Erythroblast (primary cell): Measurements from ENCODE around the gene QRICH1.
"Not testable (repeated sequence)": the region's sequence is repeated elsewhere in the genome, so short reads cannot be mapped to it uniquely, and the experiment has no call there.

Experiments
- DNase-seq, 2 experiments: peaks; one replicate each; lab custom pipeline; 2025; lab: John Stamatoyannopoulos, UW
- GATA1 ChIP-seq: IDR thresholded peaks from 2 replicates; pipeline ENCODE4 v1.6.1; 2011; ENCODE audit warnings: low read depth, mild to moderate bottlenecking, control low read depth, low read length, moderate library complexity
- POLR2A ChIP-seq: IDR thresholded peaks from 2 replicates; pipeline ENCODE4 v1.6.1; 2011; ENCODE audit warnings: mild to moderate bottlenecking, low read length

Gene QRICH1

GRCh38 chr3:49012441-49013017 is 81.3 kb downstream of the QRICH1 start:
- no peak for TF ChIP-seq POLR2A
- TF ChIP-seq GATA1: no peak
- no peak for DNase-seq

GRCh38 chr3:49009396-49009795 is 84.5 kb downstream of the QRICH1 start:
- TF ChIP-seq POLR2A (no peak), GATA1 (no peak)
- no peak for DNase-seq

- not testable (repeated sequence) for DNase-seq
These were observed 85.2 kb downstream of the QRICH1 start for GRCh38 chr3:49008627-49009026.

- peak; percentile 94 to 97 for DNase-seq
- TF ChIP-seq GATA1 (no peak), POLR2A (no peak)
These were observed 85.9 kb downstream of the QRICH1 start for GRCh38 chr3:49007771-49008528.

- DNase-seq: peak; percentile 97 to 98
- TF ChIP-seq GATA1: no peak
- TF ChIP-seq POLR2A: peak; percentile 94
These were observed 86.7 kb downstream of the QRICH1 start, which contains the start of gene WDR6 for GRCh38 chr3:49007068-49007770. Gene WDR6 (plus strand): TSS chr3:49007391. CDS start chr3:49007432, 41 bp downstream.

- peak; percentile 71 to 78 for DNase-seq
- no peak for TF ChIP-seq GATA1
- TF ChIP-seq POLR2A: no peak
These were observed 87.3 kb downstream of the QRICH1 start for GRCh38 chr3:49006408-49007067.

- no peak for TF ChIP-seq GATA1
- no peak for TF ChIP-seq POLR2A
- DNase-seq: no peak
These were observed 87.9 kb downstream of the QRICH1 start for GRCh38 chr3:49005998-49006397.

- TF ChIP-seq GATA1 (no peak), POLR2A (no peak)
- DNase-seq: no peak
These were observed 88.6 kb downstream of the QRICH1 start for GRCh38 chr3:49005303-49005680.

- DNase-seq: peak; percentile 80 to 90
These were observed 89.2 kb downstream of the QRICH1 start for GRCh38 chr3:49004352-49005302.

GRCh38 chr3:49001155-49001554 is 92.7 kb downstream of the QRICH1 start:
- no peak for TF ChIP-seq POLR2A
- no peak for TF ChIP-seq GATA1
- DNase-seq: no peak

More at GRCh38 chr3:49004352-49005302, 89.2 kb downstream of the QRICH1 start:
- TF ChIP-seq GATA1: no peak
- peak; percentile 43 for TF ChIP-seq POLR2A

- TF ChIP-seq POLR2A (no peak), GATA1 (no peak)
- no peak for DNase-seq
These were observed 94.6 kb downstream of the QRICH1 start for GRCh38 chr3:48999085-48999858.
